ENCODE results near the gene CDH23.

Gene CDH23

GRCh38 chr10:71424496-71425194 is 27.9 kb downstream of the CDH23 start:
- DNase-seq, result no peak

- no peak for DNase-seq
Measured at GRCh38 chr10:71426058-71426605, 29.4 kb downstream of the CDH23 start.

GRCh38 chr10:71427246-71427645 is 30.5 kb downstream of the CDH23 start:
- no peak for DNase-seq

- DNase-seq, result no peak
Measured at GRCh38 chr10:71429304-71429703, 32.6 kb downstream of the CDH23 start.

GRCh38 chr10:71429929-71430328 is 33.2 kb downstream of the CDH23 start:
- no peak for DNase-seq

- DNase-seq, result no peak
Measured at GRCh38 chr10:71431239-71432100, 34.8 kb downstream of the CDH23 start.

- no peak for DNase-seq
Measured at GRCh38 chr10:71432101-71432905, 35.6 kb downstream of the CDH23 start.

GRCh38 chr10:71432956-71433767 is 36.4 kb downstream of the CDH23 start:
- no peak for DNase-seq

- no peak for DNase-seq
Measured at GRCh38 chr10:71433768-71434744, 37.3 kb downstream of the CDH23 start.

GRCh38 chr10:71434760-71435394 is 38.2 kb downstream of the CDH23 start:
- DNase-seq, result no peak

GRCh38 chr10:71435571-71436267 is 39.0 kb downstream of the CDH23 start:
- DNase-seq, result no peak

- no peak for DNase-seq
Measured at GRCh38 chr10:71436268-71437125, 39.8 kb downstream of the CDH23 start.

GRCh38 chr10:71437537-71438092 is 40.9 kb downstream of the CDH23 start:
- no peak for DNase-seq

GRCh38 chr10:71438761-71439160 is 42.0 kb downstream of the CDH23 start:
- no peak for DNase-seq

- DNase-seq, result no peak
Measured at GRCh38 chr10:71439670-71440425, 43.1 kb downstream of the CDH23 start.

- DNase-seq, result no peak
Measured at GRCh38 chr10:71440506-71441035, 43.9 kb downstream of the CDH23 start.

GRCh38 chr10:71442000-71442399 is 45.3 kb downstream of the CDH23 start:
- DNase-seq, result no peak

All from NCI-H1417 treated with DMSO at 0.1 percent for 48 hours (cell line).